ENCODE results near the gene CPNE1. TPM values are rescaled to one million over a fixed set of nuclear protein-coding genes. Genes with fewer than 3 reads are reported as not detected.

Gene CPNE1
- total and polyA plus RNA-seq, 10 of the 15 experiments (the other 5 are each of a cell fraction or from before 2014, with no cell fraction given), result 84.9 to 209 (median 146) TPM

GRCh38 chr20:35664466-35665206 lies at the start of gene CPNE1, which contains the start of gene RBM12 (continued):
- TF ChIP-seq ETV6 (conservative IDR thresholded peaks at IDR 0.05 in 1 of 2, IDR thresholded peaks at IDR 0.05 in 1 of 2; ENCODE audit: borderline replicate concordance in 1 of 2, low read depth in 1 of 2) (no peak), RAD51 (IDR thresholded peaks at IDR 0.05) (no peak), MXI1 (IDR thresholded peaks at IDR 0.05; ENCODE audit: low read depth, low read length) (peak; percentile 86), PAX5 (IDR thresholded peaks at IDR 0.05; ENCODE audit: borderline replicate concordance, low read depth, low read length) (0 out of 2 replicates have a peak, but pooled peaks have one; percentile 7), RB1 (IDR thresholded peaks at IDR 0.05; ENCODE audit: borderline replicate concordance) (no peak), MAX (IDR thresholded peaks at IDR 0.05; ENCODE audit: low read depth, low read length) (peak; percentile 84), TCF3 (IDR thresholded peaks at IDR 0.05; ENCODE audit: borderline replicate concordance, insufficient read depth, low read depth, low read length) (no peak; the same call in 1 of the 2 replicates), SMAD5 (IDR thresholded peaks at IDR 0.05; ENCODE audit: low read depth) (peak; percentile 92), ZBED1 (IDR thresholded peaks at IDR 0.05; ENCODE audit: borderline replicate concordance) (peak; percentile 33; the same call in 1 of the 2 replicates), ATF7 (IDR thresholded peaks at IDR 0.05; ENCODE audit: low read depth) (peak; percentile 89), SMARCA5 (IDR thresholded peaks at IDR 0.05) (peak; percentile 42; the same call in 1 of the 2 replicates), CBX5 (IDR thresholded peaks at IDR 0.05; ENCODE audit: low read depth) (0 out of 2 replicates have a peak, but pooled peaks have one; percentile 17), DPF2 (IDR thresholded peaks at IDR 0.05) (peak; percentile 68; the same call in 1 of the 2 replicates), SPI1 (IDR thresholded peaks at IDR 0.05; ENCODE audit: borderline replicate concordance, insufficient read depth, low read depth, low read length) (peak; percentile 31; the same call in 1 of the 2 replicates), RUNX3 (IDR thresholded peaks at IDR 0.05; ENCODE audit: low read length) (no peak; the same call in none of the 2 replicates), ZNF274 (IDR thresholded peaks at IDR 0.05; ENCODE audit: insufficient read depth, insufficient read length) (no peak), FOS (IDR thresholded peaks at IDR 0.05; ENCODE audit: borderline replicate concordance, extremely low read depth, insufficient read length) (no peak), SIN3A (IDR thresholded peaks at IDR 0.05; ENCODE audit: low read depth, low read length) (peak; percentile 64), CREB1 (IDR thresholded peaks at IDR 0.05; ENCODE audit: low read depth) (peak; percentile 89), LARP7 (IDR thresholded peaks at IDR 0.05) (0 out of 2 replicates have a peak, but pooled peaks have one; percentile 80), SMAD1 (IDR thresholded peaks at IDR 0.05; ENCODE audit: low read depth, partially characterized antibody) (peak; percentile 87), NFXL1 (IDR thresholded peaks at IDR 0.05; ENCODE audit: borderline replicate concordance) (no peak), POLR2A (IDR thresholded peaks at IDR 0.05; ENCODE audit: low read depth, low read length) (peak; percentile 99), NR2F1 (conservative IDR thresholded peaks at IDR 0.05) (peak; percentile 85), ATF2 (IDR thresholded peaks at IDR 0.05; ENCODE audit: low read length) (no peak), BCLAF1 (IDR thresholded peaks at IDR 0.05) (peak; percentile 80), BACH1 (IDR thresholded peaks at IDR 0.05; ENCODE audit: borderline replicate concordance) (no peak; the same call in none of the 2 replicates)

Measured in GM12878 (cell line).